Stimulated activated CD4-positive, alpha-beta T cell treated with anti-CD3 and anti-CD28 coated beads, Interleukin-4, amount 100 ng/mL, for 1 hour (primary cell): ENCODE results near the gene SLC16A10.
"Not testable (repeated sequence)": the region's sequence is repeated elsewhere in the genome, so short reads cannot be mapped to it uniquely, and the experiment has no call there.

Experiments
- DNase-seq: peaks from one replicate; pipeline ENCODE4 v3.0.0-alpha.2; 2020

The SLC16A10 gene

DNA sequence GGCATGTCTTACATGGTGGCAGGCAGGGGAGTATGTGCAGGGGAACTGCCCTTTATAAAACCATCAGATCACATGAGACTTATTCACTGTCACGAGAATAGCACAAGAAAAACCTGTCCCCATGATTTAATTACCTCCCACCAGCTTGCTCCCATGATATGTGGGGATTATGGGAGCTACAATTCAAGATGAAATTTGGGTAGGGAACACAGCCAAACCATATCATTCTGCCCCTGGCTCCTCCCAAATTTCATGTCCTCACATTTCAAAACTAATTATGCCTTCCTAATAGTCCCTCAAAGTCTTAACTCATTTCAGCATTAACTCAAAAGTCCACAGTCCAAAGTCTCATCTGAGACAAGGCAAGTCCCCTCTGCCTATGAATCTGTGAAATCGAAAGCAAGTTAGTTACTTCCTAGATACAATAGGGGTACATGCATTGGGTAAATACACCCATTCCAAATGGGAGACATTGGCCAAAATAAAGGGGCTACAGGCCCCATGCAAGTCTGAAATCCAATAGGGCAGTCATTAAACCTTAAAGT, 102.4 kb downstream of the SLC16A10 start:
- not testable (repeated sequence) for DNase-seq

DNA sequence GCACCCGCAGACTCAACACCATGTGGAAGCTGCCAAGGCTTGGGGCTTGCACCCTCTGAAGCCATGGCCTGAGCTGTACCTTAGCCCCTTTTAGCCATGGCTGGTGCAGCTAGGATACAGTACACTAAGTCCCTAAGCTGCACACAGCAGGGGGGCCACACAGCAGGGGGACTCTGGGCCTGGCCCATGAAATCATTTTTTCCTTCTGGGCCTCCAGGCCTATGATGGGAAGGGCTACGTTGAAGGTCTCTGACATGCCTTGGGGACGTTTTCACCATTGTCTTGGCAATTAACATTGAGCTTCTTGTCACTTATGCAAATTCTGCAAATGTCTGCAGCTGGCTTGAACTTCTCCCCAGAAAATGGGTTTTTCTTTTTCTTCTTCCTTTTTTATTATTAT, 103.3 kb downstream of the SLC16A10 start:
- DNase-seq = no peak

DNA sequence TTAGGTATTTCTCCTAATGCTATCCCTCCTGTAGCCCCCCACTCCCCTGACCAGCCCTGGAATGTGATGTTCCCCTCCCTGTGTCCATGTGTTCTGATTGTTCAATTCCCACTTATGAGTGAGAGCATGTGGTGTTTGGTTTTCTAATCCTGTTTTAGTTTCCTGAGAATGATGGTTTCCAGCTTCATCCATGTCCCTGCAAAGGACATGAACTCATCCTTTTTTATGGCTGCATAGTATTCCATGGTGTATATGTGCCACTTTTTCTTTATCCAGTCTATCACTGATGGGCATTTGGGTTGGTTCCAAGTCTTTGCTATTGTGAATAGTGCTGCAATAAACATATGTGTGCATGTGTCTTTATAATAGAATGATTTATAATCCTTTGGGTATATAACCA, 103.8 kb downstream of the SLC16A10 start:
- DNase-seq = not testable (repeated sequence)

DNA sequence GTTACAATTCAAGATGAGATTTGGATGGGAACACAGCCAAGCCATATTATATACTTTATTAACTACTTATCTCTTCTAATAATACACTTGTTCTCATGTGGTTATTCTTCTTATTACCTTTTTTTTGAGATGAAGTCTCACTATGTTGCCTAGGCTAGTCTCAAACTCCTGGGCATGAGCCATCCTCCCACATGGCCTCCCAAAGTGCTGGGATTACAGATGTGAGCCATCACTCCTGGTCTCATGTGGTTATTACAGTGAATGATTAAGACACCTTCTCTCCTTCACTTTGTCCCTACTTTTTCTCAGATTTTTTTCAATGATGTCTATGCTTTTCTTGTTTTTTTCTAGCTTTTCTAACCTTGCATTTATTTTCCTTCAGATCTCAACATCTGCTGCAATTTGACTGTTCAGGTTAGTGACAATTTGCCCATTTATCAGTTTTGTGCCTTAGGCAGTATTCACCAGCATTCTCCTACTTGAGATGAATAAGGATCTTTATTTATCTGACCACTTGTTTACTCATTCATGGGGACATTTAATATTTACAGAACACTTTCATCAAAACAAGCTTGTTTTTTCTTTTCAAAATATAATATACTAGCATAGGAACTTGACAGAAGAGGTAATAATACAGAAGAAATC, 105.7 kb downstream of the SLC16A10 start:
- DNase-seq = no peak

DNA sequence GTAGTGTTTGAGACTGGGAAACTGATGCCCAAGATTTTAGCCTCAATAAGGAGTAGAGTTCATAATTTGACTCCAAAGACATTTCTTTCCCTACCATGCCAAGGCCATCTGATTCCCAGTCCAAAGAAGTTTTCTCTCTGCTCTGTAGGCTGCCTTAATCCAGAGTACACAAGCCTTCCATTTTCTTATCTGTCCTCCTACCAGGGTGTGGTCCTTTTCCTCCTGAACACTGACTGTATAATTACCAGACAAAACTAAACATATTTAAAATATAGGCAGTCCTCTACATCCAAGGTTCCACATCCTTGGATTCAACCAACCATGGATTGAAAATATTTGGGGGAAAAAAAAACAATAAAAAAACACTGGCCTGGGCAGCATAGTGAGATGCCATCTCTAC, 108.4 kb downstream of the SLC16A10 start:
- no peak for DNase-seq

DNA sequence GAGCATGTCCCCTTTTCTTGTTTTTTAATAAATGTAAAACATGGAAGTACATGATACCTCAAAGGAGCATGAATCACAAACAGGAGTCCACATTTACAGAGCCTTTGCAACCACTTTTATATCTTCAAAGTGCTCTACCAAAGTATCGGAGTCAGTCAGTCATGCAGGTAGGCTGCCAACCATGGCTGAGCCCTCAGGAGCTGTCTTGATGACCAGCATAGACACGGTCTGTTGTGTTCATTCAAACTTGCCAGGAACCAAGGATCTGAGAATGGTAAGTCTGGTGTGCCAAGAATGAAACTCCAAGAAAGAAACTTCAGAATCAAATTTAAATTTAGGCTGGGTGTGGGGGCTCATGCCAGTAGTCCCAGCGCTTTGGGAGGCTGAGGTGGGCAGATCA, 111.5 kb downstream of the SLC16A10 start:
- no peak for DNase-seq

DNA sequence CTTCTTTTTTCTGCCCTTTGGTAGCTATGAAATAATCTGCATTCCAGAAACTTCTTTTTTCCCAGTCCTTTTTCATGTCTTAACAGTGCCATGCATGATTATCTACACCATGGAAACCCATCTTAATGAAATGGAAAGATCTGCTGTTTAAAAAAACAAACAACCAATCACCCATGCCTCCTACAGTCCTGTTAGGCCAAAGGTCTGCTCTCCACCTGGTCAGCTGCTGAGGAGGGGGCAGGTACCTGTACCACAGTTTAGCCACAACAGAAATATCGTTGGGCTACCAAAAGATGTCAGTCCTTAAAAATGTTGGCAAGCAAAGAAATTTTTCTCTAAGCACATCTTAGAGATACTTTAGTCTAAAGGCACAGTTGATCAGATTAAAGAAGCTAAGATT, 112.6 kb downstream of the SLC16A10 start:
- no peak for DNase-seq

DNA sequence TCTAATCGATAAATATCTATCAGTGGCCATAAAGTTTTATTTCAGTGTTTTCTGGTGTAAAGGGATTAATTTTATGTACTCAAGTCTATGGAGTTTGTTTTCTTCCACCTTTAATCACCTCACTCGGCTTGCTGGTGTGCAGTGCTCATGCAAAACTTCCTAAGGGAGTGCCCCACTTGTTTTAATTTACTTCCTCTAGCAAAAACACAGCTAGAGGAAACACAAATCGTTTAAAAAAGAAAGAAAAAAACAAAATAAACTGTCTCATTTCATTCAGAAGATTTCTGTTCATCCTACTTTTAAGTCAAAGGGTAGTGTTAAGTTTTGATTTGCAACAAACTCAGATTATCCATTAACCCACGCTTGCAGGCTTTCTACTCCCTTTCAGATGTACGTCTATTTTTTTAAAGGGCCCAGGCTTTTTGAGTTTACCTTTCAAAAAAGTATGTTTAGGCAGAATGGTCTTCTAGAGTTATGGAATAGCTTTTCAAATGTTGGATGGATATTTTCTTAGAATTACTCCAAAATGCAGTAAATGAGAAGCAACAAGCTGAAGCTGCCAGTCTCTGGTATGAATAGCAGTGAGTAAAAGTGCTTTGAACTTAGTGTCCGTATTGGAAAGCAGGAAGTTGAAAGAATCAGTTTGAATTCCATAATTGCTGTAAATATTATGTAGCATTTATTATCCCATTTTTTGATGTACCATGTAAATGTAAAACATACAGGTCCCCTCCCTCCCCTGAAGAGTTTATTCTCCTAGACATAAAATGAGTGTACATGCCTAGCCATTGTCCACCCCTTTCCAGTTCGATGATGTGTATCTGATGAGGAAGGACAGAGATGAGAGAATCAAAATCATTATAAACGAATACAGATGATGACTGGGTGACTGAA, 113.3 kb downstream of the SLC16A10 start:
- DNase-seq = no peak

DNA sequence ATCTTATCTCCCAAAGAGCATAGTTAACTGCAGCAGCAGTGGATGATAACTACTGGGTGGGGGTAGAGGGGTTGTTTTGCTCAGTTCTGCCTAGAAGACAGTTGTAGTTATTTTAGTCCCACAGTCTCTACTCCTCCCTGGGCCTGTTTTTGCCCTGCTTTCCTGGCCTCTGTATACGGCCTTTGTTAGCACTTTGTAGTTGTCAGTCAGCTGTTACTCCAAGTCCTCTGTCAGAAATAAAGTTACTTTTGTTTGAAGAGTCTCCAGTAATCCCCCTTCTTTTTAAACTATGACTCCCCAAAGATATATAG, 113.9 kb downstream of the SLC16A10 start:
- DNase-seq = no peak

DNA sequence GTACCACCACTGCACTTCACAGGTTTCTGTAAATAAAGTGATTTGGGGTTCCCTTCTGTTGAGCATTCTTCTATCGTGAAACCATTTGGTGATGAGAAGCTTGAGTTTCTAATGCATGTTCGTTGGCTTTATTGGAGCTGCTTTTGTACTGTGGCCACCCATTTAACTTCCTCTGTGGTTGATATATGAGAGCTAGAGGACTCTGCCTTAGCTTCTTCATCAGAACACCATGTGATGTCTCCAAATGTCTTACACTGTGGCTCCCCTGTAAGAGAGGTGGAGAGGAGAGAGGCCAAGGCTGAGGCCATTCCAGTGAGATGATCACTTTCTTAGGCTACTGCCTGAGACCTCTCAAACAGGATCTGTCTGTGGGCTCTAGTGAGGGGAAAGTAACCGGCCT, 114.5 kb downstream of the SLC16A10 start:
- DNase-seq = no peak

DNA sequence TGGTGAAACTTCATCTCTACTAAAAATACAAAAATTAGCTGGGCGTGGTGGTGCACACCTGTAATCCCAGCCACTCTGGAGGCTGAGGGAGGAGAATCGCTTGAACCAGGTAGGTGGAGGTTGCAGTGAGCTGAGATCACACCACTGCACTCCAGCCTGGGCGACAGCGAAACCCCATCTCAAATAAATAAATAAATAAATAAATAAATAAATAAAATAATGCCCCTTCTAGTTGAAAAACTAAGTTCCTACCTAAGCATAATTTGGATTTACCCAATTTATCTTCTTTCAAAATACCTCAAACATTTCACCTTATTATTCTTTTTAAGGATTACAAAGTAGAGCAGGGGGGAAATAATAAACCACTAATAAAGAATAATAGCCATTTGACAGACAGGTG, 116.2 kb downstream of the SLC16A10 start:
- not testable (repeated sequence) for DNase-seq

DNA sequence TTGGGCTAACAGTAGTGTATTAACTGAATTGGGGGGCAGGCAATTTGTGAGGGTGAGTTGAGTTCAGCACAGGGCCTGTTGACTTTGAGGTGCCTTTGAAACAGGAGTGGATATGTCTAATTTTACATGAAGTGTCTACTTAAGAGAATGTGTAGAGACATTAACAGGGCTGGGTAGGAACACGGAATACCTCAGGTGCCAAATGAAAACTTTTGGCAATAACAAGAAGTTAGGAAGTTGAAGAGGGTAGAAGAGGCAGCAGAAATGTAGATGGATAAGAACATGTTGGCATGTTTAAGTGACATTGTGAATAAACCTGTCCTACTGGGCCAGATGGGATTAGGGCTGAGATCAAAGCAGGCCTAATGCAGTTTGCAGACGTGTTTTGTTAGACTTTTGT, 117.0 kb downstream of the SLC16A10 start:
- no peak for DNase-seq

DNA sequence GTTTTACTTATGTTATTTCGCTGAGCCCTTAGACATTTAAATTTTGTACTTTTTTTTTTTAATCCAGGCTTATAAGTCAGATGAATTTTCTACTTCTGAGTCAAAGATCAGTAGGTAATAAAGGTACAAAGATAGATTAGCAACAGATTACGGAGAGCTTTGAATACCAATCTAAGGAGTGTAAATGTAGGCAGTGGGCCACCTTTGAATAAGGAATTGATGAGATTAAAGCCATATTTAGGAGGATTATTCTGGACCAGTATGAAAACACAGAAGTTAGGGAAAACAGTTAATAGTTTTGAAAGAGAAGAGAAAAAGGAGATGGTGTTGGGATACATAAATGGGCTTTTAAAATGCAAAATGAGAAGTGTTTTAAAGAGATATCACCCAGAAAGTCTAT, 117.6 kb downstream of the SLC16A10 start:
- DNase-seq = no peak

DNA sequence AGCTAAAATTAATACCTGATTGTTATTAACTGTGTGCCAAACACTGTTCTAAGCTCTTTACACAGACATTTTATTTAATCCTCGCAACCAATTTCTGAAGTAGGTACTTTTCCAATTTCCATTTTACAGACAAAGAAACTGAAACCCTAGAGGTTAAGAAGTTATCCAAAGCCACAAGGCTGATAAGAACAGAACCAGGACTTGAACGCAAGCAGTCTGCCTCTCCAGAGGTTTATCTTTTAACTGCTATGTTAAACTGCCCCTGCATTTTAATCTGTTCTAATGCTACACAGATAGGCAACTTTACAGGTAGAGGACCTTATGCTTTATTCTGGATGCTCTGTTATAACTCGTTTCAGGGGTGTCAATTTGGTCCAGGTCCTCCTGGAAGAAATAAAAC, 118.2 kb downstream of the SLC16A10 start:
- no peak for DNase-seq

DNA sequence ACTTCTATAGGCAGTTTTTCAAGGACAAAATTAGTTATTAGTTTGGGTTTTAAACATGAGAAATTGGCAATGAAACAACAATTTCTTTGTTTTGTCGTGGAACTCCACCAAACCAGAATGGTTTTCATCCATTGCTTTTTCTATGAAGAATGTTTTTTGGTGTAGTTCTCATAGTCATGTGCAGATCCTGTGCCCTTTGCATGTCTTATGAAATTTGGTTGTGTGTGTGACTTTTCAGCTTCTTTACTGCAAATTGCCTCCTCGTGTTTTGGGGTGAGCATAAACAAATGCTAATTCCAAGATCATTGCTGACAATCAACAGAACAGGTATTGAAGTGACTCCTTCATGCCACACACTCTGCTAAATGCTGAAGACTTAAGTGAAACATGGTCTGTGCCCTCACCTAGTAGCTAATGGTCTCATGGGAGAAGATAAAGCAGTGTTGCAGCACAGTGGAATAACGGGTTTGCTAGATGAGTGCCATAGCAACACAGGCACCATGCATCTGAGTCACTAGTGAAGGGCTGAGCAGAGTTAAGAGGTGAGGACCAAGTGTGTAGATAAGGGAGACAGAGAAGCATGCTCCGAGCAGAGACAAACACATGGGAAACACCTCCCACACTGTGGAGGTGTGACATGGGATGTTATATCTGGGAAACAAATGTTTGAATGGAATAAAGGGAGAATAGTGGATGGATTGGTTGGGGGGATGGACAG, 120.0 kb downstream of the SLC16A10 start:
- no peak for DNase-seq

DNA sequence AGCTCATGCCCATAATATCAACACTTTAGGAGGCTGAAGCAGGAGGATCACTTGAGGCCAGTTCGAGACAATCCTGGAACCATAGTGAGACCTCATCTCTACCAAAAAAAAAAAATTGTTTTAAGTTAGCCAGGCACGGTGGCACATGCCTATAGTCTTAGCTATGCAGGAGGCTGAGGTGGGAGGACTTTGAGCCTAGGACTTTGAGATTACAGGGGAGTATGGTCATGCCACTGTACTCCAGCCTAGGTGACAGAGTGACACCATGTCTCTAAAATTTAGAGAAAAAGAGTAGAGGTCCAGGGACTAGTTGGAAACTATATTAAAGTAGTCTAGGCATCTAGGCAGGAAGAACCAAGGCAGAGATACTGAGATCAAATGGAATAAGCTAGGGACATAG, 121.6 kb downstream of the SLC16A10 start:
- no peak for DNase-seq

DNA sequence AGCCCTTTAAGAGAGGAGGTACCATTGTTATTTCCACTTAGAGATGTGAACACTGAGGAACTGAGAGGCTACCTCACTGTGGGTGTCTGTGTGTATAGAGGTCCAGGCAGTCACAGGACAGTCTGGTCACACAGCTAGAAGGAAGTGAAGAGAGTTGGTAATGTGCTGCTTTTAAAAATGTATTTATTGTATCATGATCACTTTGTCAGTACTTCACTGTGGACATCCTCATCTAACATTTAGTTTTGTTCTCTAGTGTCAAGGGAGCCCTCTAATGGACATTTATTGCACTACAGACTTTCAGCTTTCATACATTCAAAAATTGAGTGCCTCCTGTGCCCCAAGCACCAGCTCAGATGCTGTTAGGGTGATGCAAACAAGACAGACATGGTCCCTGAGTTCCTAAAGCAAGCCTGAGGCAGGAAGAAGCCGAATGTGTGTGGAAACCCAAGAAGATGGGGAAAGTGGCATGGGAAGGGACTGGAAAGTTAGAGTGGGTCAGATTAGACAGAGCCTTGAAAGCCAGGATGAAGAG, 123.0 kb downstream of the SLC16A10 start:
- no peak for DNase-seq

DNA sequence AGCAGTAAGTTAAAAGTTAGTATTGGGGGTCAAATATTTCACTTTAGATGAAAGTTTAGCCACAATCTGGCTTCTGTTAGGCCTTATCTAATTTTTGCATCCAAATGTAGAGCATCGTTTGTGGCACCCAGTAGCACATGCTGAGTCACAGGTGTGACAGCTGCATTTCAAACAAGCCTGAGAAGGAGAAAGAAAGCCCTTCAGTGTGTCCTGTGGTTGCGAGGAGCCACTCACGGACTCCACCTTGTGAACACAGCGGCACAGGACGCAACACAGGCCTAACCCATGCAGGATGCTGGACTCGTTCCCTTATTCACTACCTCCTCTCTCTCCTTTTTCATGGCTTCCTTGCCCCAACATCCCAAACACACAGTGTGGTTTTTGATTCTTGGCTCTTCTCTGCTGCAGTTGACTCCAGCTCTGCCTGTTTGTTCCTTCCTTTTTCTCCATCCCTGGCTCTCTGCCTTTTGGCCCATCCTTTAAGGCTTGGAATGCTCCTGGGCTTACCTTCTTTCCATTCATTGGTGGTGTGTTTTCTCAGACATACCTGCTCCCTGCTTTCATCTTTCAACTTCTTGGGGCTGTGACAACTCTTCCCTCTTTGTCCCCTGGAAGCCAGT, 124.2 kb downstream of the SLC16A10 start:
- no peak for DNase-seq

DNA sequence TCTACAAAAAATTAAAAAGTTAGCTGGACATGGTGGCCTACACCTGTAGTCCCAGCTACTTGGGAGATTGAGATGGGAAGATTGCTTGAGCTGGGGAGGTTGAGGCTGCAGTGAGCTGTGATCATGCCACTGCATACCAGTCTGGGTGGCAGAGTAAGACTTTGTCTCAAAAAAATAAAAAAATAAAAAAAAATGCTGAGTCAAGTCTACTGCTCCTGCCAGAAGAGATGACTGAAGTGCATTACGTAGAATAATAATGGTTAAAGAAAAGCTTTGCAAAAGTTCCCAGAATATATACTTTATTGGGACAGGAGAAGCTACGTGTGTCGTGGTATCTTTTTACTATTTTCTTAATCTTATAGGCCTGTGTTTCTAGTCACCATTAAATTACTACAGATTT, 125.3 kb downstream of the SLC16A10 start:
- no peak for DNase-seq

DNA sequence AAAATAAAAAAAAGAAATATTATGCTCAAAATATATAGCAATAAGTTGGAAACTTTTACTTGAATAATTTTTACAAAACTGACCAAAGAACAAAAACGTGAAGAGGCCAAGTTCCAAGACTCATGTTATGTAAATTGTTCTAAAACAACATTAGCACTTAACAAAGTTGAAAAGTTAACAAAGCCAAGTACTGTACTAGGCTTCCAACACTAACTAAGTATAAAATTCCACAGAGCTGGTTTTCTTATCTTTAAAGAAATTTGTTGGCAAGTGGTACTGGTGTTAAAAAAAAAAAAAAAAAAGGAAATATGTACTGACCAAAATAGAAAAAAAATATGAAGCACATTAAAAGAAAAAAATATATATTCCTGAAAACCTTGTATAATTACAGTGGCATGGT, 127.8 kb downstream of the SLC16A10 start:
- no peak for DNase-seq

DNA sequence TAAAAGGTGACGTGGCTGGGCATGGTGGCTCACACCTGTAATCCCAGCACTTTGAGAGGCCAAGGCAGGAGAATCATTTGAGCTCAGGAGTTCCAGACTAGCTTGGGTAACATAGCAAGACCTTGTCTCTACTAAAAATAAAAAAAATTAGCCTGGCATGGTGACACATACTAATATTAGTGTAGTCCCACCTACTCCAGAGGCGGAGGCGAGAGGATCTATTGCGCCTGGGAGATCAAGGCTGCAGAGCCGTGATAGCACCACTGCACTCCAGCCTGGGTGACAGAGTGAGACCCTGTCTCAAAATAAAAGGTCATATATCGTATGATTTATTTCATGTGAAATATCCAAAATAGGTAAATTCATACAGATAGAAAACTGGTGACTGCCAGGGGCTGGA, 132.5 kb downstream of the SLC16A10 start:
- DNase-seq = no peak

DNA sequence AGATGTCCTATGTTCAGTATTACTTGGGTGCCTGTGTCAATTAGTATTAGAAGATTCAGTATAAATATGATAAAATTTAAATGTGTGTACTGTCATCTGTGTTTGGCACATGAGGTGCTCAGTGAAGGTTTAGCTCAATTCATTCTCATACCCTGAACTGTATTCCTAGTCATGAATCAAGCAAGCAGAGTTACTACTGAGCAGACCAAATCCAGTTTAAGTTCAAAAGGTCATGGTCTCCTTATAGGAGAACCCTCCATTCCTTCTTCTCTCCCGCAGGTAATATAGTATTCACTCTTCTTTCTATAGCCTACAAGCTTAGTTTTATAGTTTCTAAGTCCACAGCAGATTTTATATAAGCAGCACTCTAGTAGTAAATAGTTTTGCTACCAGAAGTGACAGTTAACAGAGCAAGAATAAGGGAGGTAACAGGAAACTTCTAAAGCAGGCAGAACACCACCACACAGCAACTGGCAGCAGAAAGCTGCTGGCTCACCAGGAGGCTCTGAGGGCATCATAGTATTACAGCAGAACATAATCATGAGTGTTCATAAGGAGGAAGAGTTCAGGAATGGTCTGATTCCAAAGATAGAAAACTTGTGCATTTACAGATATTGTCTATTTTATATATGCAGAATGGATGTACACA, 133.2 kb downstream of the SLC16A10 start:
- DNase-seq = no peak

DNA sequence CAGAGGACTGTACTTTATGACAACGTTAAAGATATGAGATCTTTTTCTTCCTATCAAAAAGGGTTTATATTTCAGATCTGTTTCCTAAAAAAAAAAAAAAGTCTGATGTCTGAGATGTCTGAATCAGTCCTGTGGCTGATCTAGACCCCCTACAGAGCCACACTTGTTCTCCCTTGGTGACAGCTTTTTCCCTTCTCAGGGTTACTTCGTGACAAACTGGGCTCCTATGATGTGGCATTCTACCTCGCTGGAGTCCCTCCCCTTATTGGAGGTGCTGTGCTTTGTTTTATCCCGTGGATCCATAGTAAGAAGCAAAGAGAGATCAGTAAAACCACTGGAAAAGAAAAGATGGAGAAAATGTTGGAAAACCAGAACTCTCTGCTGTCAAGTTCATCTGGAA, 134.5 kb downstream of the SLC16A10 start:
- no peak for DNase-seq
